CD14-positive monocyte (primary cell): ENCODE results near the gene NUAK1. TPM values are rescaled to one million over a fixed set of nuclear protein-coding genes. Genes with fewer than 3 reads are reported as not detected.

Experiments used
- DNase-seq, 3 donors: peaks; one replicate each; pipeline ENCODE4 v3.0.0-alpha.2; 2011 to 2022
- H2AFZ ChIP-seq: 2 replicates; pipeline ENCODE4 v1.6.0; 2012; ENCODE audit warnings: mild to moderate bottlenecking, low read depth, low read length, inconsistent platforms; ENCODE audit not compliant: insufficient read depth, poor library complexity, severe bottlenecking
- H3K27ac ChIP-seq, 2 donors: 1 replicate in 1 of 2; 2 replicates in 1 of 2; pipeline ENCODE4 v1.5.1; 2012 to 2013; ENCODE audit warnings: low read length in 2 of 2, control low read depth in 1 of 2, inconsistent platforms in 1 of 2, low read depth in 1 of 2, mild to moderate bottlenecking in 1 of 2
- H3K27me3 ChIP-seq, 2 donors: one replicate each; pipeline versions ENCODE4 v1.6.0 to v1.6.1; 2011 to 2013; ENCODE audit warnings: low read length in 2 of 2; ENCODE audit not compliant: control insufficient read depth in 2 of 2, insufficient read depth in 2 of 2
- H3K36me3 ChIP-seq, 2 donors: replicated peaks in 1 of 2; 1 replicate in 1 of 2; 2 replicates in 1 of 2; pipeline versions ENCODE4 v1.5.1 to v1.6.1; 2012 to 2013; ENCODE audit warnings: low read length in 2 of 2, control low read depth in 1 of 2, inconsistent platforms in 1 of 2, mild to moderate bottlenecking in 1 of 2; ENCODE audit not compliant: insufficient read depth in 2 of 2, control insufficient read depth in 1 of 2
- H3K4me1 ChIP-seq, 2 donors: 1 replicate in 1 of 2; 2 replicates in 1 of 2; pipeline versions ENCODE4 v1.5.1 to v1.6.1; 2012 to 2013; ENCODE audit warnings: low read length in 2 of 2, control low read depth in 1 of 2, inconsistent platforms in 1 of 2, mild to moderate bottlenecking in 1 of 2, moderate library complexity in 1 of 2; ENCODE audit not compliant: insufficient read depth in 2 of 2, control insufficient read depth in 1 of 2
- H3K4me2 ChIP-seq: replicated peaks from 2 replicates; pipeline ENCODE3; 2012; ENCODE audit warnings: low read length, moderate library complexity, mild to moderate bottlenecking; ENCODE audit not compliant: poor library complexity, severe bottlenecking; ENCODE audit errors: extremely low read depth
- H3K4me3 ChIP-seq, 3 experiments: fragments of 200-600 bp in 1 of 3; sonication (generic) in 1 of 3; replicated peaks in 1 of 3; 1 replicate in 2 of 3; 2 replicates in 1 of 3; pipeline ENCODE4 v1.5.1; 2011 to 2013; ENCODE audit warnings: low read length in 3 of 3, mild to moderate bottlenecking in 3 of 3, control low read depth in 2 of 3, low read depth in 2 of 3, inconsistent platforms in 1 of 3, moderate library complexity in 1 of 3
- H3K79me2 ChIP-seq: 2 replicates; pipeline ENCODE4 v1.6.0; 2012; ENCODE audit warnings: mild to moderate bottlenecking, control low read depth, inconsistent platforms, low read length, moderate library complexity; ENCODE audit not compliant: insufficient read depth
- H3K9ac ChIP-seq: 2 replicates; pipeline ENCODE4 v1.6.0; 2017; ENCODE audit warnings: low read length, mild to moderate bottlenecking; ENCODE audit not compliant: insufficient read depth, poor library complexity, severe bottlenecking
- H3K9me3 ChIP-seq, 2 donors: replicated peaks in 1 of 2; 1 replicate in 1 of 2; 2 replicates in 1 of 2; pipeline versions ENCODE4 v1.5.1 to v1.6.1; 2012 to 2013; ENCODE audit warnings: low read length in 2 of 2, control low read depth in 1 of 2; ENCODE audit not compliant: control insufficient read depth in 1 of 2, insufficient read depth in 1 of 2
- H4K20me1 ChIP-seq: 2 replicates; pipeline ENCODE4 v1.6.0; 2012; ENCODE audit warnings: mild to moderate bottlenecking, low read length, control low read depth, moderate library complexity; ENCODE audit not compliant: insufficient read depth
- H3K27ac Mint-ChIP-seq, 7 donors: one replicate each; pipeline ENCODE4 v1.8.0; 2020; ENCODE audit warnings: mild to moderate bottlenecking in 7 of 7, mixed read lengths in 7 of 7, moderate library complexity in 6 of 7, inconsistent platforms in 2 of 7
- H3K27me3 Mint-ChIP-seq, 3 donors: one replicate each; pipeline ENCODE4 v1.8.0; 2021 to 2022; ENCODE audit warnings: low read depth in 3 of 3, mild to moderate bottlenecking in 3 of 3, mixed read lengths in 3 of 3, moderate library complexity in 3 of 3, inconsistent platforms in 1 of 3
- H3K36me3 Mint-ChIP-seq, 2 donors: one replicate each; pipeline ENCODE4 v1.8.0; 2020; ENCODE audit warnings: mixed read lengths in 2 of 2, inconsistent platforms in 1 of 2, mild to moderate bottlenecking in 1 of 2
- H3K4me1 Mint-ChIP-seq: one replicate; pipeline ENCODE4 v1.8.0; 2020; ENCODE audit warnings: mild to moderate bottlenecking, mixed read lengths
- H3K4me3 Mint-ChIP-seq, 2 donors: one replicate each; pipeline ENCODE4 v1.8.0; 2020; ENCODE audit warnings: mild to moderate bottlenecking in 2 of 2, mixed read lengths in 2 of 2, moderate library complexity in 1 of 2
- H3K9me3 Mint-ChIP-seq, 7 donors: one replicate each; pipeline ENCODE4 v1.8.0; 2020 to 2022; ENCODE audit warnings: mixed read lengths in 7 of 7, mild to moderate bottlenecking in 6 of 7, moderate library complexity in 6 of 7, inconsistent platforms in 2 of 7
- CTCF ChIP-seq: fragments of 200-600 bp; IDR thresholded peaks from one replicate; pipeline ENCODE4 v1.8.0; 2022; ENCODE audit warnings: antibody characterized with exemption, mild to moderate bottlenecking
- WGBS: methylation state at CpG from one replicate; pipeline ENCODE4 v1.1.5; 2013; ENCODE audit warnings: missing lambda C conversion rate; ENCODE audit not compliant: insufficient coverage; 5-methylcytosine and 5-hydroxymethylcytosine counted together
- intact Hi-C, 2 donors: fragments of 100-400 bp; cut with micrococcal nuclease; formaldehyde crosslinking; loops; one replicate each; pipeline versions ENCODE4 v1.15.0 to v1.15.1; 2023
- polyA plus RNA-seq, 3 donors: library from polyadenylated mRNA; depleted of rRNA in 1 of 3; unstranded in 2 of 3; stranded (reverse) in 1 of 3; fragments of 300-500 nt in 2 of 3; fragments of >200 nt in 1 of 3; fragmentation: Illumina TruSeq in 2 of 3; gene quantifications; 1 replicate in 2 of 3; 2 replicates in 1 of 3; pipeline ENCODE4 v1.2.3, GENCODE V29; 2012 to 2021

Gene NUAK1
- polyA plus RNA-seq, 3 donors = not detected

- Mint-ChIP-seq H3K4me3 (no peak overlapping the region), H3K36me3 (no peaks in the 10 kb centered on the region), H3K27ac (no peak overlapping the region), H3K4me1 (no peaks in the 10 kb centered on the region), H3K27me3 (peaks cover 2 to 7% (median 5%) of the 10 kb centered on the region in 3 donors), H3K9me3 (peaks cover 0 to 12% (median 8%) of the 10 kb centered on the region in 7 donors)
- Histone ChIP-seq H3K4me1 (no peaks in the 10 kb centered on the region), H2AFZ (no peak overlapping the region), H3K4me2 (no peak overlapping the region), H3K9me3 (peaks cover 0 to 8% of the 10 kb centered on the region in 2 donors), H4K20me1 (no peaks in the 10 kb centered on the region), H3K27me3 (no peaks in the 10 kb centered on the region), H3K9ac (no peak overlapping the region), H3K79me2 (no peaks in the 10 kb centered on the region), H3K4me3 (no peak overlapping the region), H3K36me3 (no peaks in the 10 kb centered on the region), H3K27ac (no peak overlapping the region)
- TF ChIP-seq CTCF = no peak
- intact Hi-C loops = no loop called here
- WGBS = 96% methylated on average over 5 of the region's 5 CpGs
- DNase-seq = no peak
Observed at GRCh38 chr12:106062693-106063092, 76.1 kb downstream of the NUAK1 start.

- H3K4me3 Mint-ChIP-seq = no peak overlapping the region
- no peak overlapping the region for H3K27ac Mint-ChIP-seq
- TF ChIP-seq CTCF = no peak
Observed at GRCh38 chr12:106058256-106059182, 80.2 kb downstream of the NUAK1 start.

More at GRCh38 chr12:106058256-106059182, 80.2 kb downstream of the NUAK1 start:
- Mint-ChIP-seq H3K4me1 (no peaks in the 10 kb centered on the region), H3K9me3 (peaks cover 3 to 13% (median 6%) of the 10 kb centered on the region in 7 donors), H3K36me3 (no peaks in the 10 kb centered on the region), H3K27me3 (peaks cover under 1 to 7% (median 4%) of the 10 kb centered on the region in 3 donors)
- Histone ChIP-seq H3K4me1 (no peaks in the 10 kb centered on the region), H3K4me3 (no peak overlapping the region), H3K79me2 (no peaks in the 10 kb centered on the region), H3K27me3 (no peaks in the 10 kb centered on the region), H3K9me3 (no peaks in the 10 kb centered on the region), H3K9ac (no peak overlapping the region), H3K4me2 (no peak overlapping the region), H2AFZ (no peak overlapping the region), H4K20me1 (no peaks in the 10 kb centered on the region), H3K27ac (no peak overlapping the region), H3K36me3 (no peaks in the 10 kb centered on the region)
- intact Hi-C loops = no loop called here
- no peak for DNase-seq
- 92% methylated on average over 4 of the region's 4 CpGs for WGBS
